NCI-H146 treated with DMSO at 0.1 percent for 48 hours (cell line): Measurements from ENCODE around the gene AGTPBP1.
"Not testable (repeated sequence)": the region's sequence is repeated elsewhere in the genome, so short reads cannot be mapped to it uniquely, and the experiment has no call there.

Source experiments
- DNase-seq: peaks from one replicate; lab custom pipeline; 2025; ENCODE audit not compliant: unreplicated experiment; lab: John Stamatoyannopoulos, UW

Gene AGTPBP1

DNA sequence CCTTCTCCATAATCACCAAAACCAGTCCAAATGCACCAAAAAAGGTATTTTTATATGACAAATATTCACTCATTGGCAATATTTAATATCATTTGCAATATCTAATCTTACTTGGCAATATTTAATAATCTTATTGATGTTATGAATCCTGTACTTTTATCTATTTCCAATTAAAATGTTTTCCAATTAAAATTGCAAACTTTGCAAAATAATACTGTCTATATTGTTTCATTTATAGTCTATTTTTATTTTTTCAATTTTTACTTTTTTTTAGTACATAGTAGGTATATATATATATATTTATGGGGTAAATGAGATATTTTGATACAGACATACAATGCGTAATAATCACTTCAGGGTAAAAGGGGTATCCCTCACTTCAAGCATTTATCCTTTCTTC, 109.9 kb downstream of the AGTPBP1 start:
- DNase-seq, result no peak

DNA sequence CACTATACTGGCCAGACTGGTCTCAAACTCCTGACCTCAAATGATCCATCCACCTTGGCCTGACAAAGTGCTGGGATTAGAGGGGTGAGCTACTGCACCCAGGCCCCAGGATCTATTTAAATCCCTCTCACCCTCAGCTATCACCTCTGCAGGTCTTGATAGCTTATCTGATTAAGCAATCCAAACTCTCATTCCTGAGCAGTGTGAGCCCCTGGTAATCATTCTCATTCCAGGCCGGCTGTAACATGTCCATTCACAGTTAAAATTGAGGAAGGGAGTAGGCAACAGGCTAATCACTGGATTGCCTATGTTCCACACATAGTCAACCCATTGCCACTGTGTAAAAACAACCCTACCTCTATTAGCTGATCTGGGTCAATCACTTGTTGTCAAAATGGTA, 111.1 kb downstream of the AGTPBP1 start:
- no peak for DNase-seq

GRCh38 chr9:85617141-85617670, 124.5 kb downstream of the AGTPBP1 start:
- no peak for DNase-seq

- DNase-seq, result no peak
These were observed 126.0 kb downstream of the AGTPBP1 start for GRCh38 chr9:85615792-85616191.

DNA sequence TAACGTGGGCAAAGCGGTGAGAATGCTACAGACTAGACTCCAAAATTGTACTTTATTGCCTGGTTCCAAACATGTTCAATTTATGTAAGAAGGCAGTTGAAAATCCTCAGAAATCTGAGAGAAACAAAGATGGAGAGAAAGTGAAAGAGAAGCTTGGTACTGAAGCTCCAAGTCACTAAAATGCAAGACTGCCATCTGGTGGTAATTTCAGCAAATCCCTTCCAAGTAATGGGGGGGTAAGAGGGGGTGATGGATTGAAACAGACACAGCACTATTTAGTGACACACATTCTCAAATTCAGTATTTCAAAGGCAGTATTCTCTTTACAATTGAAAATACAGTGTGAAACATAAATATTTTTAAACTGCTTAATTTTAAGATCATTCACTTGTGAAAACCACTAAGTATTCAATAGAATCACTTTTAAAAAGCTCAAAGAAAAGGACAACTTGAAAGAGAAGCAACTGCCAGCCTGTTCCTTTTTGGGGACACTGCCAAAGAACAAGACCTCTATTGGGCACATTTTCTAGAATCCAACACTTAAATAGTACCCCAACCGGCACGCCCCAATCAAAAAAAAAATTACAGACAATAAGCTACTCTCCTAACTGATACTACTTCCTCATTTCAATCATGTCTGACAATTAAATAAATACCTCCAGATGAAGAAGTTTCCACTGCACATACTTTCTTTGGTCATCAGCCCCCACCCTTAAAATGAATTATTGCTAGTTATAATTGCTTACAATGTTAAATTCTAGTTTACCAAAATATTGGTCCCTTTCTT, 131.5 kb downstream of the AGTPBP1 start:
- peak; percentile 33 for DNase-seq

- DNase-seq, result no peak
These were observed 135.8 kb downstream of the AGTPBP1 start for GRCh38 chr9:85605905-85606304.

DNA sequence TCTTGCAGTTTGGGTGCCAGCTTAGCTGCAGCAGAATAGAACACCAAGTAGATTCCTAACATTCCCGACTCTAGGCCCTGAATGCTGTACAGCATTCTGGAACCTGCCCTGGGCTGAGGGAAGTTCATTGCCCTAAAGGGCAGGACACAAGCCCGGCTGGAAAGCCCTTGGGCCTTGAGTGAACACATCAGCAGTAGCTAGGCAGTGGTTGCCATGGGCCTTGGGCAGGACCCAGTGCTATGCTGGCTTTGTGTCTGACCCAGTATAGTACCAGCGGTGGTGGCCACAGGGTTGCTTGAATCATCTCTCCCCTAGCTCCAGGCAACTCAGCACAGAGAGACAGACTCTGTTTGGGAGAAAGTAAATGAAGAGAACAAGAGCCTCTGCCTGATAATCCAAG, 137.8 kb downstream of the AGTPBP1 start:
- no peak for DNase-seq

GRCh38 chr9:85602742-85603141, 139.0 kb downstream of the AGTPBP1 start:
- no peak for DNase-seq

GRCh38 chr9:85600675-85601263, 141.0 kb downstream of the AGTPBP1 start:
- DNase-seq, result no peak

- no peak for DNase-seq
These were observed 142.1 kb downstream of the AGTPBP1 start for GRCh38 chr9:85599540-85600105.

GRCh38 chr9:85594316-85594715, 147.4 kb downstream of the AGTPBP1 start:
- no peak for DNase-seq

GRCh38 chr9:85586684-85587083, 155.1 kb downstream of the AGTPBP1 start:
- no peak for DNase-seq

GRCh38 chr9:85577353-85577952, 164.3 kb downstream of the AGTPBP1 start:
- no peak for DNase-seq

- no peak for DNase-seq
These were observed 165.9 kb downstream of the AGTPBP1 start for GRCh38 chr9:85575868-85576267.

DNA sequence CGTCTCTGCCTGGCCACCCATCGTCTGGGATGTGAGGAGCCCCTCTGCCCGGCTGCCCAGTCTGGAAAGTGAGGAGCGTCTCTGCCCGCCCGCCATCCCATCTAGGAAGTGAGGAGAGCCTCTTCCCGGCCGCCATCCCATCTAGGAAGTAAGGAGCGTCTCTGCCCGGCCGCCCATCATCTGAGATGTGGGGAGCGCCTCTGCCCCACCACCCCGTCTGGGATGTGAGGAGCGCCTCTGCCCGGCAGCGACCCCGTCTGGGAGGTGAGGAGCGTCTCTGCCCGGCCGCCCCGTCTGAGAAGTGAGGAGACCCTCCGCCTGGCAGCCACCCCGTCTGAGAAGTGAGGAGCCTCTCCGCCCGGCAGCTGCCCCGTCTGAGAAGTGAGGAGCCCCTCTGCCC, 168.2 kb downstream of the AGTPBP1 start:
- DNase-seq, result not testable (repeated sequence)

DNA sequence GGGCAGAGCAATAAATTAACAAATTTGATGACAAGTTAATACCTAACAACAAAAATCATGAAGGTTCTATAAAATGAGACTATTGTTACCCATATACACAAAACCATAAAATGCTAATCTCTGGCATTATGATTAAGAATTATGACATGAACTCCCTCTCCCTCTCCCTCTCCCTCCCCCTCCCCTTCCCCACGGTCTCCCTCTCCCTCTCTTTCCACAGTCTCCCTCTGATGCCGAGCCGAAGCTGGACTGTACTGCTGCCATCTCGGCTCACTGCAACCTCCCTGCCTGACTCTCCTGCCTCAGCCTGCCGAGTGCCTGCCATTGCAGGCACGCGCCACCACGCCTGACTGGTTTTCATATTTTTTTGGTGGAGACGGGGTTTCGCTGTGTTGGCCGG, 168.8 kb downstream of the AGTPBP1 start:
- DNase-seq, result not testable (repeated sequence)

GRCh38 chr9:85569988-85570387, 171.8 kb downstream of the AGTPBP1 start:
- no peak for DNase-seq

GRCh38 chr9:85559526-85559925, 182.2 kb downstream of the AGTPBP1 start:
- no peak for DNase-seq

- no peak for DNase-seq
These were observed 187.4 kb downstream of the AGTPBP1 start for GRCh38 chr9:85554349-85554748.

- DNase-seq, result no peak
These were observed 188.3 kb downstream of the AGTPBP1 start for GRCh38 chr9:85553475-85553874.

DNA sequence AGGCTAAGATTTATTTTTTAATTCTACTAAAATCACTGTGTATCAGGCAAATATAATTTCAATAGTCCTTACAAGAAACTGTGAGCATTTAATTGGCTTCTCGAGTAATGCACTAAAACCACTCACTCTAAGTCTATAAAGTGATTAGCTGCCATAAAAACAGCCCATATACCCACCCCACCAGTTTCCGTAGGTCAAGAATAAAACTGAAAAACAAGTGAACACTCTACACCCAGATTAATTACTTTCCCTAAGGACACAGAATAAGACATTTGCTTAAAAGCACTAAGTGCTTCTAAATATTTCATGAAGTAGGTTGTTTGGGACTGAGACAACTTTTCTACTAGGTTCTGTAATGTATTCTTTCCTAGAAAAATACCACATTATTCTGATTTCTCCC, 194.2 kb downstream of the AGTPBP1 start:
- DNase-seq, result no peak

DNA sequence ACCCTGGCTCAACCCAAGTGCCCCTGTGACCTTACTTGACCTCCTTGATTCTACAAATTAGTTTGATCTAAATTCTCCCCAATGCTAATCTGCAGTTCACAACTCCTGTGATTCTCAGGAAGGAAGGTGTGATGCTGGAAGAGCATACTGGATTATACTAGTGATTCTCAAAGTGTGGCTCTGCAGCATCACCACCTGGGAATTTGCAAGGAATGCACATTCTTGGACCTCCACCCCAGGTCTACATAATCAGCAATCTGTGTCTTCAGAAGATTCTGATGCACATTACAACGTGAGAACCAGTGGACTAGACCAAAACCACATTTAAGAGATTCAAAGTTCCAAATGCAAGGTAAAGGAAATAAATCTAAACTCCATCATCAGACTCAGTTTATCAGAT, 198.6 kb downstream of the AGTPBP1 start:
- DNase-seq, result no peak
